ENCODE results near the gene SHB.
A peak's percentile ranks its signal among the peaks of the same experiment; 100 is the strongest.

Gene SHB

DNA sequence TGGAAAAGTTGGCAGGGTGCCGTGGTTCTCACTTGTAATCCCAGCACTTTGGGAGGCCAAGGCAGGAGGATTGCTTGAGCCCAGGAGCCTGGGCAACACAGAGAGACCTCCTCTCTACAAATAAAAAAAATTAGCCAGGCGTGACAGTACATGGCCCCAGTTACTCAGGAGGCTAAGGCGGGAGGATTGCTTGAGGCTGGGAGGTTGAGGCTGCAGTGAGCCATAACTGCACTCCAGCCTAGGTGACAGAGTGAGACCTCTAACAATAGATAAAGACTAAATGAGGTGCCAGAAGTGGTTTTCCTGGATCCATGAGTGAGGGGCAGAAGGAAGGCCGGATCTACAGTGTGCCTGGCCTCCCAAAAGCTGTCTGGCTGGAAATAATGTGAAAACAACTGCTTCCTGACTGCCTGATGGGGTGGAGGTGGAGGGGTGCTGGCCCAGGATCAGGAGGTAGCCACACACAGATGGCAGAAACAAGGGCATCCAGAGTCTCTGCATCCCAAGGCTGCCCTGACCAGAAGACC lies 4.1 kb downstream of the SHB start:
- TF ChIP-seq, protein P1, sequence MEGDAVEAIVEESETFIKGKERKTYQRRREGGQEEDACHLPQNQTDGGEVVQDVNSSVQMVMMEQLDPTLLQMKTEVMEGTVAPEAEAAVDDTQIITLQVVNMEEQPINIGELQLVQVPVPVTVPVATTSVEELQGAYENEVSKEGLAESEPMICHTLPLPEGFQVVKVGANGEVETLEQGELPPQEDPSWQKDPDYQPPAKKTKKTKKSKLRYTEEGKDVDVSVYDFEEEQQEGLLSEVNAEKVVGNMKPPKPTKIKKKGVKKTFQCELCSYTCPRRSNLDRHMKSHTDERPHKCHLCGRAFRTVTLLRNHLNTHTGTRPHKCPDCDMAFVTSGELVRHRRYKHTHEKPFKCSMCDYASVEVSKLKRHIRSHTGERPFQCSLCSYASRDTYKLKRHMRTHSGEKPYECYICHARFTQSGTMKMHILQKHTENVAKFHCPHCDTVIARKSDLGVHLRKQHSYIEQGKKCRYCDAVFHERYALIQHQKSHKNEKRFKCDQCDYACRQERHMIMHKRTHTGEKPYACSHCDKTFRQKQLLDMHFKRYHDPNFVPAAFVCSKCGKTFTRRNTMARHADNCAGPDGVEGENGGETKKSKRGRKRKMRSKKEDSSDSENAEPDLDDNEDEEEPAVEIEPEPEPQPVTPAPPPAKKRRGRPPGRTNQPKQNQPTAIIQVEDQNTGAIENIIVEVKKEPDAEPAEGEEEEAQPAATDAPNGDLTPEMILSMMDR (IDR thresholded peaks at IDR 0.05; ENCODE audit: poor library complexity, severe bottlenecking) = no peak
- Histone ChIP-seq H3K36me3 (ENCODE audit: low read depth) (peaks cover 37% of the 10 kb centered on the region), H3K9me3 (ENCODE audit: severe bottlenecking) (no peaks in the 10 kb centered on the region), H3K4me1 (ENCODE audit: insufficient read depth, poor library complexity, severe bottlenecking) (peaks cover 49% of the 10 kb centered on the region), H3K4me3 (ENCODE audit: severe bottlenecking) (peak overlapping the region; percentile 96), H3K27me3 (ENCODE audit: insufficient read depth, poor library complexity, severe bottlenecking) (no peaks in the 10 kb centered on the region), H3K27ac (ENCODE audit: poor library complexity, severe bottlenecking) (peak overlapping the region; percentile 79)
- DNase-seq (ENCODE audit: low spot score) (no peak), ATAC-seq (ENCODE audit: low read depth) (no peak)

DNA sequence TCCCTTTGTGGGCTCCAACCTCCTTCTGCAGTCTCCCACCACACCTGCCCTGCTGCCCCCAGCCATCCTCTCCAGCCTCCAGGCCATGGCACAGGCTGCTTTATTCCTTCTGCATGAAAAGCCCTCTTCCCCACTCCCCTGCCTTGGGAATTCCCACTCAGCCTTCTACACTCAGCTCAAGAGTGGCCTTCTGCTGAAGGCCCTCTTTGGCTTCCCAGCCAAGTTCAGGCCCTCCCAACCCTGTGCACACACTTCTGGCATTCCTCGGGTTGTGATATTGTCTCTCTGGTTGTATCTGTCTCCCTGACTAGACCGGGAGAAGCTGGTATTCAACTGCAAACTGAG lies 5.7 kb downstream of the SHB start:
- H3K4me1 ChIP-seq (ENCODE audit: insufficient read depth, poor library complexity, severe bottlenecking) = peaks cover 60% of the 10 kb centered on the region
- H3K27me3 ChIP-seq (ENCODE audit: insufficient read depth, poor library complexity, severe bottlenecking) = no peaks in the 10 kb centered on the region
- H3K4me3 ChIP-seq (ENCODE audit: severe bottlenecking) = no peak overlapping the region
- TF ChIP-seq, protein P1 (IDR thresholded peaks at IDR 0.05; ENCODE audit: poor library complexity, severe bottlenecking) = no peak
- DNase-seq (ENCODE audit: low spot score) (no peak), ATAC-seq (ENCODE audit: low read depth) (no peak)
- H3K9me3 ChIP-seq (ENCODE audit: severe bottlenecking) = no peaks in the 10 kb centered on the region
- H3K27ac ChIP-seq (ENCODE audit: poor library complexity, severe bottlenecking) = peak overlapping the region; percentile 79
- peaks cover 40% of the 10 kb centered on the region for H3K36me3 ChIP-seq (ENCODE audit: low read depth)

- H3K27me3 ChIP-seq (ENCODE audit: insufficient read depth, poor library complexity, severe bottlenecking) = no peaks in the 10 kb centered on the region
- TF ChIP-seq, protein P1 (IDR thresholded peaks at IDR 0.05; ENCODE audit: poor library complexity, severe bottlenecking) = no peak
- peak overlapping the region; percentile 79 for H3K27ac ChIP-seq (ENCODE audit: poor library complexity, severe bottlenecking)
- no peaks in the 10 kb centered on the region for H3K9me3 ChIP-seq (ENCODE audit: severe bottlenecking)
- DNase-seq (ENCODE audit: low spot score) (no peak), ATAC-seq (ENCODE audit: low read depth) (peak; percentile 26; the same call in 1 of the 3 replicates)
- H3K36me3 ChIP-seq (ENCODE audit: low read depth) = peaks cover 40% of the 10 kb centered on the region
- H3K4me3 ChIP-seq (ENCODE audit: severe bottlenecking) = no peak overlapping the region
- peaks cover 66% of the 10 kb centered on the region for H3K4me1 ChIP-seq (ENCODE audit: insufficient read depth, poor library complexity, severe bottlenecking)
These were observed 6.3 kb downstream of the SHB start for GRCh38 chr9:38062498-38063362.

- no peak for ATAC-seq (ENCODE audit: low read depth)
These were observed 6.9 kb downstream of the SHB start for GRCh38 chr9:38062106-38062497.

More at GRCh38 chr9:38062106-38062497, 6.9 kb downstream of the SHB start:
- H3K4me3 ChIP-seq (ENCODE audit: severe bottlenecking) = no peak overlapping the region
- no peaks in the 10 kb centered on the region for H3K27me3 ChIP-seq (ENCODE audit: insufficient read depth, poor library complexity, severe bottlenecking)
- DNase-seq (ENCODE audit: low spot score) = no peak
- peaks cover 43% of the 10 kb centered on the region for H3K36me3 ChIP-seq (ENCODE audit: low read depth)
- H3K4me1 ChIP-seq (ENCODE audit: insufficient read depth, poor library complexity, severe bottlenecking) = peaks cover 72% of the 10 kb centered on the region
- peak overlapping the region; percentile 79 for H3K27ac ChIP-seq (ENCODE audit: poor library complexity, severe bottlenecking)
- no peaks in the 10 kb centered on the region for H3K9me3 ChIP-seq (ENCODE audit: severe bottlenecking)
- TF ChIP-seq, protein P1 (IDR thresholded peaks at IDR 0.05; ENCODE audit: poor library complexity, severe bottlenecking) = no peak

Data from RWPE2 (cell line).